Stimulated activated naive CD4-positive, alpha-beta T cell treated with Interleukin-2 at 50 U/mL for 16 hours (primary cell): ENCODE data around the gene NME8.

ENCODE experiments used
- DNase-seq: peaks from one replicate; lab custom pipeline; 2025; lab: John Stamatoyannopoulos, UW

NME8 gene

GRCh38 chr7:37901236-37901827 lies 52.9 kb downstream of the NME8 start:
- no peak for DNase-seq

- no peak for DNase-seq
These were observed 53.6 kb downstream of the NME8 start for GRCh38 chr7:37901890-37902524.

GRCh38 chr7:37908221-37908788 lies 59.9 kb downstream of the NME8 start:
- no peak for DNase-seq

GRCh38 chr7:37912756-37913155 lies 64.4 kb downstream of the NME8 start:
- DNase-seq = no peak

GRCh38 chr7:37915438-37915837 lies 67.0 kb downstream of the NME8 start:
- no peak for DNase-seq

- DNase-seq = no peak
These were observed 67.7 kb downstream of the NME8 start for GRCh38 chr7:37916017-37916672.

DNA sequence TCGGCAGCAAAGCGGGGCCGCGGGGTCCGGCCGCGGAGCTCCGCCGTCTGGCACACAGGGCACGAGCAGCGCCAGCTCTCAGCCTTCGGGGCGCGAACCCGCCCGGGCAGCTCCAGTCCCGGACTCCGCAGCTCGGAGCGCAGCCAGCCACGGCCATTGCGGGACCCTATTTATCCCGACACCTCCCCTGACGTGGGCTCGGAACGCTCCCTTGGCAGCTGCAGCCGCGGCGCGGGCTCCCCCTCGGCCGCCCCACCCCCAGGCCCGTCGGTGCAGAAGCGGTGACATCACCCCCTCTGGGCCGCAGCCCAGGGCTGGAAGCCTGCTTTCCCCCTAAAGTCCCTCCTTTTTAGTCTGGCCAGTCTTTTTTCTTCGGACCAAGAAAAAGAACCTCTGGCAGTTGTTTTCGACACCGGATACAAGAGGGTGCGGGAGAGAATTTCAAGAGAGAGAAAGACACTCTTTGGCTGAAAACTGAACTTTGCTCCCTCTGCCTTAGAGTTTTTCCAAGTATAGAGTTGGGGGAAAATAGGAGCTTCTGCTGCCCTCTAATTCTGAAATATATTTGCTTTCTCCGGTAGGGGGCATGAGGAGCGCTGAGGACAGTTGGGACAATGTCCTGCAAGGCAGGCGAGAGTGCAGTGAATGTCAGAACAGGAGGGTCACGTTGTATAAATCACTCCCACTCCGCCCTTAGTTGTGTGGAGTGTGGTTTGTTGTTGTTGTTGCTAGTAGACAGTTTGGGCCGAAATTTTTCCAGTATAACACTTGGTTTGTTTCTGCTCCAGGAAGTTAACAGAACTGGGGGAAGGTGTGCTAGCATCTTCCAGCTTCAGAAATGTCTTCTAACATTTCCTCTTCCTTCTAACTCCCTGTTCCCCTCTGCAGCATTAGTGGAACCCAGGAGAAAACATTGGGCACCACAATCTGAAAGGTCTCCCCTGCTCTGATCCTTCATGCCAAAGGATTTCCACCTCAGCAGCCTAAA lies 68.6 kb downstream of the NME8 start, which contains the start of gene SFRP4:
SFRP4 (minus strand) TSS at position 145 of the 988 bp plus-strand sequence. CDS start 280 bp downstream, outside the sequence.
- no peak for DNase-seq

DNA sequence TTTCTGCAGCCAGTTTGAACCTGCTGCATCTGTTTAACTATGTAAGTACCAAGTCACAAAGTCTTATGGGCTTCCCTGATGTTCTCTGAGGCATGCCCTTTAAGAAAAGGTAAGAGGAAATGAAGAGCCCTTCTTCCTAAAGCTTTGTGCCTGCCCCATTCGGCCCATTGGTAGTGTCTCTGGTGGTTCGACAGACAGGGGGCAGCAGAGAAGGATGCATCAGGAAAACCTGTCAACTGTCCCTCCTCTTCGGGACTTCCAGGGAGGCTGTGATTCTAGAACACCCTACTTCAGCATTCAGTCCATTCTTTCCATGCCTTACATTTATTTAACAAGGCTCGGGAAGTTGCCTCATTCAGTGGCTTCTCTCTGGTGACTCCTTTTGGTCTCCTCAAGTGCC lies 70.1 kb downstream of the NME8 start:
- no peak for DNase-seq

DNA sequence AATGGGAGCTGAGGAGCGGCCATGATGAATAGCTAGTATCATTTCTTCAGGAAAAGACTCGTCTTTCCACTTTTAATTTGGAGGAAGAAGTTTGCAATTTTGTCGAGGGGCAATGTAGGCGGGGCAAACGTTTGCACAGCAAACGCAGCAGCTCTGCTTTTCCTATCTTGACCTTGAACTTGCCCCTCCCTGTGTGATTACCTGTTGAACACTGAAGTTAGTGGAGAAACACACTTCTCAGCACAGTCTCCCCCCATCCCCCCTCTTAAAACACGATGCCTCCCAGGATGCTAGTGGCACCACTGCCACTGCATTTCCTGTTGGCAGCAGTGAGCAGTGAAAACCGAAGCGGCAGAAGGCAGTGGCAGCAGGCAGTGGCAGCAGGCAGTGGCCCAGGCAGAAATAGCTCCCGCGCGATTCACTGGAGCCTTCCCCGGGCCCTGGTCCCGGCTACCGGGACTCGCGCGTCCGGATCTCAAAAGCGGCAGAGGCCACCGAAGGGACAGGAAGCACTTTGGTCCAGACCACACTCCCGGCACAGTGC lies 72.0 kb downstream of the NME8 start, which contains the start of gene EPDR1:
EPDR1 (plus strand) TSS at position 336 of the 544 bp plus-strand sequence. CDS start 300 bp downstream, outside the sequence.
- no peak for DNase-seq

DNA sequence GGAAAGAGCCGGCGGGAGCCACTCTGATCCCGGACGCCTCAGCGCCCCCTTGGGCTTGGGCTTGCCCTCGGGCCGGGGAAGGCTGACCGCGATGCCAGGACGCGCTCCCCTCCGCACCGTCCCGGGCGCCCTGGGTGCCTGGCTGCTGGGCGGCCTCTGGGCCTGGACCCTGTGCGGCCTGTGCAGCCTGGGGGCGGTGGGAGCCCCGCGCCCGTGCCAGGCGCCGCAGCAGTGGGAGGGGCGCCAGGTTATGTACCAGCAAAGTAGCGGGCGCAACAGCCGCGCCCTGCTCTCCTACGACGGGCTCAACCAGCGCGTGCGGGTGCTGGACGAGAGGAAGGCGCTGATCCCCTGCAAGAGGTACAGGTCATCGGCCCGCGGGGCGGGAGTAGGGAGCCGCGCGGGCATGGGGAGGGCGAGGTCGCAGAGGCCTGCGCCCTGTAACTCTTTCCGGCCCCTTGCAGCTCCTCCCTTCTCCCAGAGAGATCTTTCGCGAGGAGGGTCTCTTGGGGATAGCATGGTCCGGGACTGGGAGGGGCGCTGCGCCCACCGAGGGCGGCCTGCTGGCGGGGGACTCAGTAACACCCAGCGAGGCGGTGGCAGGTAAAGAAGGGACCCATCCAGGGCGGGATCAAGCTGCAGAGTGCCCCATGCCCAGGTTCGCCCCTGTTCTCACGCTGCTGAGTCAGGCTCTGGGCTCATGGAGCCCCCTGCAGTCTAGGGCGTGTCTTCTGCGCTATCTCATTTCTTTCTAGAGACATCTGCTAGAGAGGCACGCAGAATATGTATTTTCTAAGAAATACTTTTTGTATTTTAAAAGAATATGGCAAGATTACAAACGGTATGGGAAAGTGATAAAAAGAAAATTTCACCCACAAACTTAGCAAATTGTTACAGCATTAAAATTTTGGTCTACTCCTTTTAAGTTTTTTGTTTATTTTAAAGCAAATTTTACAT lies 72.7 kb downstream of the NME8 start:
- DNase-seq = no peak

GRCh38 chr7:37921876-37922275 lies 73.5 kb downstream of the NME8 start:
- DNase-seq = no peak

- no peak for DNase-seq
These were observed 75.6 kb downstream of the NME8 start for GRCh38 chr7:37923996-37924395.

GRCh38 chr7:37924491-37925041 lies 76.2 kb downstream of the NME8 start:
- no peak for DNase-seq

DNA sequence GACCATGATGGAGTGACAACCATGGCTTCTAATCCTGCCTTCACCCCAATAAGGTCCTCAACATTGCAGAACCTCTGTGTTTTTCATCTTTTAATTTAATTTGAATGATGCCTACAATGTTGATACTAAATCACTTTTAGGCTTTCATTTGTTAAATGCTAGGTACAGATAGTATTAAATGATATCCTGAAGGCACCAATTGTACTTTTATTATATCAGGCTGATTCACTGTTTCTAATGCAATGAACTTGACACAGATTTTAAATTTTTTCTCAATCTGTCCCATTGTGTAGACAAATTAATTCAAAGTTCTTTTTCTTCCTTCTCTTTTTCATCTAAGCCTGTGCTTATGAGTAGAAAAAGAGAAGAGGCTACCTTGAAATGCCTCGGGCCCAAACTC lies 77.2 kb downstream of the NME8 start:
- DNase-seq = no peak

GRCh38 chr7:37927773-37928444 lies 79.5 kb downstream of the NME8 start:
- no peak for DNase-seq

DNA sequence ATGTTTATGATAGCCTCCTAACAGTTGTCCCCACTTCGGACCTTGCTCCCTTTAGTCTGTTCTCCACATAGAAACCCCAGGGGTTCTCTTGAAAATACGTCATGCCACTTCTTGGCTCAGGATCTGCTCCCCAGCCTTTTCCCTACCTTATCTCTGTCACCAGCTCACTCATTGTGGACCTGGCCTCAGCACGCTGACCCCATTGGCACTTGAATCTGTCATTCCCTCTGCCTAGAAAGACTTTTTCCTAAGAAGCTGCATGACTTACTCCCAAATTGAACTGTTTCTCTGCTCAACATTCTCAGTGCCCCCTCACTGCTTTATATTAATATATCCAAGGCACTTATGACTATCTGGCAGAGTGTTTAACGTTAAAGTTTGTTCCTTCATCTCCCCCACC lies 80.5 kb downstream of the NME8 start:
- DNase-seq = no peak

- DNase-seq = no peak
These were observed 82.0 kb downstream of the NME8 start for GRCh38 chr7:37930226-37930948.

GRCh38 chr7:37932543-37932942 lies 84.1 kb downstream of the NME8 start:
- no peak for DNase-seq
